Immature natural killer cell (primary cell): ENCODE data around the gene TSFM. TPM values are rescaled to one million over a fixed set of nuclear protein-coding genes. Genes with fewer than 3 reads are reported as not detected.

Experiments used
- DNase-seq, 3 donors: peaks; one replicate each; pipeline ENCODE4 v3.0.0; 2022; ENCODE audit warnings: mixed read lengths in 1 of 3
- H3K27ac Mint-ChIP-seq, 6 donors: one replicate each; pipeline ENCODE4 v1.8.0; 2020; ENCODE audit warnings: mixed read lengths in 6 of 6, mild to moderate bottlenecking in 5 of 6, inconsistent platforms in 4 of 6, moderate library complexity in 3 of 6
- H3K27me3 Mint-ChIP-seq, 3 donors: one replicate each; pipeline ENCODE4 v1.8.0; 2020 to 2021; ENCODE audit warnings: low read depth in 3 of 3, mild to moderate bottlenecking in 3 of 3, mixed read lengths in 3 of 3, moderate library complexity in 3 of 3, inconsistent platforms in 1 of 3
- H3K36me3 Mint-ChIP-seq, 3 donors: one replicate each; pipeline ENCODE4 v1.8.0; 2020; ENCODE audit warnings: mixed read lengths in 3 of 3, inconsistent platforms in 2 of 3, mild to moderate bottlenecking in 2 of 3
- H3K4me1 Mint-ChIP-seq, 2 donors: one replicate each; pipeline ENCODE4 v1.8.0; 2020; ENCODE audit warnings: inconsistent platforms in 2 of 2, mild to moderate bottlenecking in 2 of 2, mixed read lengths in 2 of 2, moderate library complexity in 1 of 2
- H3K4me3 Mint-ChIP-seq, 5 donors: one replicate each; pipeline ENCODE4 v1.8.0; 2020; ENCODE audit warnings: mild to moderate bottlenecking in 5 of 5, mixed read lengths in 5 of 5, inconsistent platforms in 3 of 5, moderate library complexity in 3 of 5
- H3K9me3 Mint-ChIP-seq, 6 donors: one replicate each; pipeline ENCODE4 v1.8.0; 2020; ENCODE audit warnings: mild to moderate bottlenecking in 6 of 6, mixed read lengths in 6 of 6, inconsistent platforms in 4 of 6, moderate library complexity in 3 of 6
- polyA plus RNA-seq, 3 donors: library from polyadenylated mRNA; unstranded; fragments of 300-500 nt; fragmentation: Illumina TruSeq; gene quantifications; one replicate each; pipeline ENCODE4 v1.2.3, GENCODE V29; 2021

The TSFM gene
- polyA plus RNA-seq, 3 donors from 2014 or later = 22.2 to 38.6 (median 23.4) TPM

GRCh38 chr12:57760347-57760982 is 22.1 kb upstream of the TSFM start:
- Mint-ChIP-seq H3K4me1 (peaks cover 27 to 31% of the 10 kb centered on the region in 2 donors), H3K36me3 (peaks cover 0 to 8% (median 3%) of the 10 kb centered on the region in 3 donors), H3K27ac (no peak overlapping the region), H3K27me3 (peaks cover 11 to 23% (median 13%) of the 10 kb centered on the region in 3 donors), H3K9me3 (no peaks in the 10 kb centered on the region), H3K4me3 (no peak overlapping the region)
- DNase-seq = no peak

- Mint-ChIP-seq H3K4me1 (peaks cover 31 to 36% of the 10 kb centered on the region in 2 donors), H3K4me3 (no peak overlapping the region)
These were observed 21.1 kb upstream of the TSFM start for GRCh38 chr12:57761391-57761998.

GRCh38 chr12:57762463-57762862 is 20.1 kb upstream of the TSFM start:
- peaks cover 16 to 30% (median 20%) of the 10 kb centered on the region in 3 donors for H3K27me3 Mint-ChIP-seq
- no peak overlapping the region for H3K4me3 Mint-ChIP-seq
- H3K36me3 Mint-ChIP-seq = peaks cover 0 to 8% (median 3%) of the 10 kb centered on the region in 3 donors

More at GRCh38 chr12:57761391-57761998, 21.1 kb upstream of the TSFM start:
- no peak for DNase-seq
- H3K27ac Mint-ChIP-seq = no peak overlapping the region
- no peaks in the 10 kb centered on the region for H3K9me3 Mint-ChIP-seq
- H3K36me3 Mint-ChIP-seq = peaks cover 0 to 8% (median 3%) of the 10 kb centered on the region in 3 donors
- H3K27me3 Mint-ChIP-seq = peaks cover 16 to 31% (median 19%) of the 10 kb centered on the region in 3 donors

GRCh38 chr12:57763881-57764661 is 18.5 kb upstream of the TSFM start:
- H3K36me3 Mint-ChIP-seq = peaks cover 3 to 10% (median 4%) of the 10 kb centered on the region in 3 donors
- H3K4me1 Mint-ChIP-seq = peaks cover 29 to 35% of the 10 kb centered on the region in 2 donors
- peaks cover 18 to 30% (median 20%) of the 10 kb centered on the region in 3 donors for H3K27me3 Mint-ChIP-seq
- no peaks in the 10 kb centered on the region for H3K9me3 Mint-ChIP-seq
- peak overlapping the region; percentile 52 to 83 (median 69) for H3K4me3 Mint-ChIP-seq
- H3K27ac Mint-ChIP-seq = no peak overlapping the region
- DNase-seq = no peak

More at GRCh38 chr12:57762463-57762862, 20.1 kb upstream of the TSFM start:
- DNase-seq = no peak
- H3K4me1 Mint-ChIP-seq = peaks cover 29 to 35% of the 10 kb centered on the region in 2 donors
- no peaks in the 10 kb centered on the region for H3K9me3 Mint-ChIP-seq
- no peak overlapping the region for H3K27ac Mint-ChIP-seq

GRCh38 chr12:57764662-57765002 is 18.0 kb upstream of the TSFM start:
- Mint-ChIP-seq H3K9me3 (no peaks in the 10 kb centered on the region), H3K27me3 (peaks cover 19 to 30% (median 20%) of the 10 kb centered on the region in 3 donors), H3K27ac (no peak overlapping the region), H3K4me3 (peak overlapping the region; percentile 52 to 83 (median 69)), H3K36me3 (peaks cover 0 to 13% (median 6%) of the 10 kb centered on the region in 3 donors), H3K4me1 (peaks cover 29 to 30% of the 10 kb centered on the region in 2 donors)
- DNase-seq = no peak

GRCh38 chr12:57765003-57765697 is 17.4 kb upstream of the TSFM start:
- peaks cover 18 to 30% (median 20%) of the 10 kb centered on the region in 3 donors for H3K27me3 Mint-ChIP-seq
- peak overlapping the region; percentile 61 to 83 (median 69) for H3K4me3 Mint-ChIP-seq
- H3K27ac Mint-ChIP-seq = no peak overlapping the region
- peaks cover 29 to 34% of the 10 kb centered on the region in 2 donors for H3K4me1 Mint-ChIP-seq
- DNase-seq = peak in 2 of 3 donors; percentile 33 to 35
- H3K36me3 Mint-ChIP-seq = peaks cover 4 to 13% (median 6%) of the 10 kb centered on the region in 3 donors
- H3K9me3 Mint-ChIP-seq = no peaks in the 10 kb centered on the region

GRCh38 chr12:57765698-57766463 is 16.7 kb upstream of the TSFM start:
- Mint-ChIP-seq H3K27ac (peak overlapping the region in 1 of 6 donors; percentile 10), H3K36me3 (peaks cover 5 to 11% (median 6%) of the 10 kb centered on the region in 3 donors), H3K4me1 (peaks cover 29 to 34% of the 10 kb centered on the region in 2 donors), H3K4me3 (peak overlapping the region; percentile 69 to 83 (median 71)), H3K9me3 (no peaks in the 10 kb centered on the region), H3K27me3 (peaks cover 18 to 30% (median 20%) of the 10 kb centered on the region in 3 donors)
- no peak for DNase-seq

GRCh38 chr12:57766464-57767304 is 15.9 kb upstream of the TSFM start, which contains the start of gene CYP27B1:
CYP27B1 (minus strand) TSS chr12:57767078; CDS start chr12:57767041, 37 bp downstream.
- Mint-ChIP-seq H3K27ac (peak within 1 kb of the TSS in 1 of 6 donors; percentile 10), H3K36me3 (peaks cover 5 to 9% (median 6%) of the 10 kb centered on the region in 3 donors), H3K9me3 (no peaks in the 10 kb centered on the region), H3K27me3 (peaks cover 20 to 30% (median 22%) of the 10 kb centered on the region in 3 donors), H3K4me3 (peak within 1 kb of the TSS; percentile 69 to 77 (median 71)), H3K4me1 (peaks cover 34 to 41% of the 10 kb centered on the region in 2 donors)
- DNase-seq = peak in 2 of 3 donors; percentile 34 to 41

GRCh38 chr12:57767305-57767698 is 15.3 kb upstream of the TSFM start:
- Mint-ChIP-seq H3K27me3 (peaks cover 22 to 30% (median 26%) of the 10 kb centered on the region in 3 donors), H3K36me3 (peaks cover 5 to 9% (median 6%) of the 10 kb centered on the region in 3 donors), H3K9me3 (no peaks in the 10 kb centered on the region), H3K4me1 (peaks cover 37 to 45% of the 10 kb centered on the region in 2 donors), H3K4me3 (peak overlapping the region in 2 of 5 donors; percentile 70 to 71), H3K27ac (no peak overlapping the region)
- DNase-seq = no peak

GRCh38 chr12:57767876-57768275 is 14.7 kb upstream of the TSFM start:
- peaks cover 19 to 27% (median 26%) of the 10 kb centered on the region in 3 donors for H3K27me3 Mint-ChIP-seq
- no peak overlapping the region for H3K4me3 Mint-ChIP-seq
- H3K4me1 Mint-ChIP-seq = peaks cover 39 to 48% of the 10 kb centered on the region in 2 donors
- H3K9me3 Mint-ChIP-seq = no peaks in the 10 kb centered on the region
- H3K27ac Mint-ChIP-seq = no peak overlapping the region
- H3K36me3 Mint-ChIP-seq = peaks cover 5 to 9% (median 6%) of the 10 kb centered on the region in 3 donors
- DNase-seq = no peak

GRCh38 chr12:57769594-57769993 is 13.0 kb upstream of the TSFM start:
- Mint-ChIP-seq H3K27ac (peak overlapping the region in 1 of 6 donors; percentile 15), H3K36me3 (peaks cover 5 to 9% (median 6%) of the 10 kb centered on the region in 3 donors), H3K4me3 (peak overlapping the region in 4 of 5 donors; percentile 0 to 51 (median 48)), H3K27me3 (peaks cover 10 to 19% (median 13%) of the 10 kb centered on the region in 3 donors), H3K9me3 (no peaks in the 10 kb centered on the region), H3K4me1 (peaks cover 34 to 46% of the 10 kb centered on the region in 2 donors)
- no peak for DNase-seq
